SK-N-MC (cell line): Measurements from ENCODE around the gene PDE4C.

Experiments
- EZH2 ChIP-seq: fragments of 200-600 bp; sonication (generic); IDR thresholded peaks from one replicate; pipeline ENCODE4 v1.6.1; 2017; ENCODE audit warnings: antibody characterized with exemption
- POLR2AphosphoS5 ChIP-seq: IDR thresholded peaks from 2 replicates; pipeline ENCODE4 v1.6.1; 2012; ENCODE audit warnings: mild to moderate bottlenecking, low read depth, low read length, borderline replicate concordance

- TF ChIP-seq POLR2AphosphoS5 (no peak), EZH2 (no peak)
These were observed 31.5 kb downstream of the PDE4C start for GRCh38 chr19:18194554-18195238.
